ENCODE data around the gene GART. TPM values are rescaled to one million over a fixed set of nuclear protein-coding genes. Genes with fewer than 3 reads are reported as not detected.

The GART gene
- polyA plus RNA-seq, 1 donor: 62.2 TPM

GRCh38 chr21:33554982-33555344 is 13.0 kb upstream of the GART start:
- no peaks in the 10 kb centered on the region for H3K4me1 ChIP-seq (ENCODE audit: control insufficient read depth, insufficient read depth, low read length)
- WGBS (ENCODE audit: insufficient coverage, low lambda C conversion rate): no CpG with 5 or more reads among the region's 32 CpGs
- no peak overlapping the region for H3K27ac ChIP-seq (ENCODE audit: low read length)
- DNase-seq: no peak
- no peaks in the 10 kb centered on the region for H3K27me3 ChIP-seq (ENCODE audit: control insufficient read depth, insufficient read depth, low read length)
- H3K36me3 ChIP-seq (ENCODE audit: control insufficient read depth, insufficient read depth, low read length): peaks cover 84% of the 10 kb centered on the region
- peaks cover 7% of the 10 kb centered on the region for H3K9me3 ChIP-seq (ENCODE audit: control insufficient read depth, low read depth, low read length)
- H3K4me3 ChIP-seq (ENCODE audit: low read length): no peak overlapping the region

GRCh38 chr21:33554236-33554981 is 12.5 kb upstream of the GART start:
- peaks cover 7% of the 10 kb centered on the region for H3K9me3 ChIP-seq (ENCODE audit: control insufficient read depth, low read depth, low read length)
- H3K4me3 ChIP-seq (ENCODE audit: low read length): no peak overlapping the region
- H3K27ac ChIP-seq (ENCODE audit: low read length): no peak overlapping the region
- H3K27me3 ChIP-seq (ENCODE audit: control insufficient read depth, insufficient read depth, low read length): no peaks in the 10 kb centered on the region
- DNase-seq: no peak
- 98% methylated on average over 11 of the region's 18 CpGs for WGBS (ENCODE audit: insufficient coverage, low lambda C conversion rate)
- H3K36me3 ChIP-seq (ENCODE audit: control insufficient read depth, insufficient read depth, low read length): peaks cover 84% of the 10 kb centered on the region
- H3K4me1 ChIP-seq (ENCODE audit: control insufficient read depth, insufficient read depth, low read length): no peaks in the 10 kb centered on the region

GRCh38 chr21:33552999-33553598 is 11.2 kb upstream of the GART start:
- Histone ChIP-seq H3K9me3 (ENCODE audit: control insufficient read depth, low read depth, low read length) (peaks cover 7% of the 10 kb centered on the region), H3K27me3 (ENCODE audit: control insufficient read depth, insufficient read depth, low read length) (no peaks in the 10 kb centered on the region), H3K36me3 (ENCODE audit: control insufficient read depth, insufficient read depth, low read length) (peaks cover 81% of the 10 kb centered on the region), H3K27ac (ENCODE audit: low read length) (no peak overlapping the region), H3K4me1 (ENCODE audit: control insufficient read depth, insufficient read depth, low read length) (no peaks in the 10 kb centered on the region), H3K4me3 (ENCODE audit: low read length) (no peak overlapping the region)
- DNase-seq: no peak
- no CpG with 5 or more reads among the region's 12 CpGs for WGBS (ENCODE audit: insufficient coverage, low lambda C conversion rate)

- Histone ChIP-seq H3K27me3 (ENCODE audit: control insufficient read depth, insufficient read depth, low read length) (no peaks in the 10 kb centered on the region), H3K4me3 (ENCODE audit: low read length) (no peak overlapping the region), H3K36me3 (ENCODE audit: control insufficient read depth, insufficient read depth, low read length) (peaks cover 76% of the 10 kb centered on the region), H3K9me3 (ENCODE audit: control insufficient read depth, low read depth, low read length) (peaks cover 7% of the 10 kb centered on the region), H3K27ac (ENCODE audit: low read length) (no peak overlapping the region), H3K4me1 (ENCODE audit: control insufficient read depth, insufficient read depth, low read length) (no peaks in the 10 kb centered on the region)
- WGBS (ENCODE audit: insufficient coverage, low lambda C conversion rate): 97% methylated on average over 5 of the region's 24 CpGs
- no peak for DNase-seq
Observed at GRCh38 chr21:33552093-33552998, 10.4 kb upstream of the GART start.

GRCh38 chr21:33551664-33552063 is 9.7 kb upstream of the GART start:
- WGBS (ENCODE audit: insufficient coverage, low lambda C conversion rate): no CpG with 5 or more reads among the region's 2 CpGs
- H3K4me3 ChIP-seq (ENCODE audit: low read length): no peak overlapping the region
- H3K9me3 ChIP-seq (ENCODE audit: control insufficient read depth, low read depth, low read length): peaks cover 7% of the 10 kb centered on the region
- no peak overlapping the region for H3K27ac ChIP-seq (ENCODE audit: low read length)
- no peaks in the 10 kb centered on the region for H3K27me3 ChIP-seq (ENCODE audit: control insufficient read depth, insufficient read depth, low read length)
- no peaks in the 10 kb centered on the region for H3K4me1 ChIP-seq (ENCODE audit: control insufficient read depth, insufficient read depth, low read length)
- no peak for DNase-seq
- H3K36me3 ChIP-seq (ENCODE audit: control insufficient read depth, insufficient read depth, low read length): peaks cover 73% of the 10 kb centered on the region

- no peak for DNase-seq
- H3K36me3 ChIP-seq (ENCODE audit: control insufficient read depth, insufficient read depth, low read length): peaks cover 70% of the 10 kb centered on the region
- no peaks in the 10 kb centered on the region for H3K27me3 ChIP-seq (ENCODE audit: control insufficient read depth, insufficient read depth, low read length)
- no peaks in the 10 kb centered on the region for H3K4me1 ChIP-seq (ENCODE audit: control insufficient read depth, insufficient read depth, low read length)
- no peak overlapping the region for H3K27ac ChIP-seq (ENCODE audit: low read length)
- no CpG with 5 or more reads among the region's 23 CpGs for WGBS (ENCODE audit: insufficient coverage, low lambda C conversion rate)
- peaks cover 7% of the 10 kb centered on the region for H3K9me3 ChIP-seq (ENCODE audit: control insufficient read depth, low read depth, low read length)
- H3K4me3 ChIP-seq (ENCODE audit: low read length): no peak overlapping the region
Observed at GRCh38 chr21:33550772-33551660, 9.1 kb upstream of the GART start.

- no CpG with 5 or more reads among the region's 19 CpGs for WGBS (ENCODE audit: insufficient coverage, low lambda C conversion rate)
- H3K36me3 ChIP-seq (ENCODE audit: control insufficient read depth, insufficient read depth, low read length): peaks cover 68% of the 10 kb centered on the region
- no peak for DNase-seq
- no peak overlapping the region for H3K27ac ChIP-seq (ENCODE audit: low read length)
- H3K9me3 ChIP-seq (ENCODE audit: control insufficient read depth, low read depth, low read length): peaks cover 7% of the 10 kb centered on the region
- no peaks in the 10 kb centered on the region for H3K27me3 ChIP-seq (ENCODE audit: control insufficient read depth, insufficient read depth, low read length)
- no peaks in the 10 kb centered on the region for H3K4me1 ChIP-seq (ENCODE audit: control insufficient read depth, insufficient read depth, low read length)
- no peak overlapping the region for H3K4me3 ChIP-seq (ENCODE audit: low read length)
Observed at GRCh38 chr21:33549848-33550771, 8.2 kb upstream of the GART start.

GRCh38 chr21:33546086-33546485 is 4.2 kb upstream of the GART start:
- H3K4me3 ChIP-seq (ENCODE audit: low read length): no peak overlapping the region
- peaks cover 4% of the 10 kb centered on the region for H3K4me1 ChIP-seq (ENCODE audit: control insufficient read depth, insufficient read depth, low read length)
- H3K27ac ChIP-seq (ENCODE audit: low read length): no peak overlapping the region

GRCh38 chr21:33544451-33545195 is 2.7 kb upstream of the GART start:
- Histone ChIP-seq H3K9me3 (ENCODE audit: control insufficient read depth, low read depth, low read length) (no peaks in the 10 kb centered on the region), H3K4me1 (ENCODE audit: control insufficient read depth, insufficient read depth, low read length) (peaks cover 8% of the 10 kb centered on the region), H3K36me3 (ENCODE audit: control insufficient read depth, insufficient read depth, low read length) (peaks cover 15% of the 10 kb centered on the region), H3K27ac (ENCODE audit: low read length) (no peak overlapping the region), H3K4me3 (ENCODE audit: low read length) (peak overlapping the region; percentile 83), H3K27me3 (ENCODE audit: control insufficient read depth, insufficient read depth, low read length) (no peaks in the 10 kb centered on the region)
- 12% methylated on average over 6 of the region's 8 CpGs for WGBS (ENCODE audit: insufficient coverage, low lambda C conversion rate)
- no peak for DNase-seq

More at GRCh38 chr21:33546086-33546485, 4.2 kb upstream of the GART start:
- WGBS (ENCODE audit: insufficient coverage, low lambda C conversion rate): 100% methylated on average over 1 of the region's 3 CpGs
- H3K36me3 ChIP-seq (ENCODE audit: control insufficient read depth, insufficient read depth, low read length): peaks cover 30% of the 10 kb centered on the region
- no peak for DNase-seq
- no peaks in the 10 kb centered on the region for H3K27me3 ChIP-seq (ENCODE audit: control insufficient read depth, insufficient read depth, low read length)
- H3K9me3 ChIP-seq (ENCODE audit: control insufficient read depth, low read depth, low read length): peaks cover 7% of the 10 kb centered on the region
